H9 (cell line): ENCODE data around the gene C20orf202. TPM values are rescaled to one million over a fixed set of nuclear protein-coding genes. Genes with fewer than 3 reads are reported as not detected.
A peak's percentile ranks its signal among the peaks of the same experiment; 100 is the strongest.

Source experiments
- DNase-seq: peaks from one replicate; pipeline ENCODE4 v3.0.0-alpha.2; 2017
- H2AFZ ChIP-seq: one replicate; pipeline ENCODE4 v1.6.1; 2013; ENCODE audit warnings: mild to moderate bottlenecking, low read length, control low read depth, moderate library complexity
- H2AK5ac ChIP-seq: 2 replicates; pipeline ENCODE4 v1.6.1; 2013; ENCODE audit warnings: low read length, control low read depth, mixed read lengths; ENCODE audit not compliant: insufficient read length
- H2BK120ac ChIP-seq: one replicate; pipeline ENCODE4 v1.6.1; 2013; ENCODE audit warnings: low read depth, mild to moderate bottlenecking, low read length, control low read depth, inconsistent platforms; ENCODE audit not compliant: poor library complexity, severe bottlenecking
- H2BK12ac ChIP-seq: 2 replicates; pipeline ENCODE4 v1.6.1; 2013; ENCODE audit warnings: low read length, control low read depth, mixed read lengths, low read depth; ENCODE audit not compliant: insufficient read length
- H2BK15ac ChIP-seq: 2 replicates; pipeline ENCODE4 v1.6.1; 2013; ENCODE audit warnings: low read depth, low read length, control low read depth
- H2BK20ac ChIP-seq: one replicate; pipeline ENCODE4 v1.6.1; 2013; ENCODE audit warnings: low read depth, mild to moderate bottlenecking, low read length, control low read depth, inconsistent platforms; ENCODE audit not compliant: poor library complexity, severe bottlenecking
- H2BK5ac ChIP-seq: 2 replicates; pipeline ENCODE4 v1.6.1; 2013; ENCODE audit warnings: low read length, control low read depth, mixed read lengths; ENCODE audit not compliant: insufficient read length
- H3K14ac ChIP-seq: 2 replicates; pipeline ENCODE4 v1.6.1; 2013; ENCODE audit warnings: low read length, control low read depth; ENCODE audit not compliant: insufficient read depth
- H3K18ac ChIP-seq: 2 replicates; pipeline ENCODE4 v1.6.1; 2013; ENCODE audit warnings: low read depth, mild to moderate bottlenecking, mixed read lengths, low read length, control low read depth; ENCODE audit not compliant: insufficient read length
- H3K23ac ChIP-seq: 2 replicates; pipeline ENCODE4 v1.6.1; 2013; ENCODE audit warnings: low read length, control low read depth, mixed read lengths, low read depth; ENCODE audit not compliant: insufficient read length
- H3K23me2 ChIP-seq: 2 replicates; pipeline ENCODE4 v1.6.1; 2013; ENCODE audit warnings: low read depth, mild to moderate bottlenecking, mixed read lengths, low read length, control low read depth; ENCODE audit not compliant: insufficient read length, poor library complexity, severe bottlenecking
- H3K27ac ChIP-seq: 2 replicates; pipeline ENCODE4 v1.5.1; 2013; ENCODE audit warnings: low read length, control low read depth, mixed read lengths, low read depth; ENCODE audit not compliant: insufficient read length
- H3K27me3 ChIP-seq: 2 replicates; pipeline ENCODE4 v1.6.1; 2013; ENCODE audit warnings: low read length, control low read depth, inconsistent platforms; ENCODE audit not compliant: insufficient read depth
- H3K4ac ChIP-seq: 2 replicates; pipeline ENCODE4 v1.6.1; 2013; ENCODE audit warnings: low read depth, mild to moderate bottlenecking, control low read depth, inconsistent platforms, low read length, moderate library complexity
- H3K4me1 ChIP-seq: 2 replicates; pipeline ENCODE4 v1.6.1; 2013; ENCODE audit warnings: low read length, control low read depth, inconsistent platforms; ENCODE audit not compliant: insufficient read depth
- H3K4me2 ChIP-seq: 2 replicates; pipeline ENCODE4 v1.6.1; 2013; ENCODE audit warnings: low read length, control low read depth, mixed read lengths; ENCODE audit not compliant: insufficient read length, insufficient read depth
- H3K56ac ChIP-seq: 2 replicates; pipeline ENCODE4 v1.6.1; 2013; ENCODE audit warnings: low read depth, mild to moderate bottlenecking, mixed read lengths, low read length, control low read depth; ENCODE audit not compliant: insufficient read length
- H3K79me1 ChIP-seq: 2 replicates; pipeline ENCODE4 v1.6.1; 2013; ENCODE audit warnings: low read depth, mild to moderate bottlenecking, moderate library complexity, low read length, control low read depth, inconsistent platforms; ENCODE audit not compliant: insufficient read depth, poor library complexity, severe bottlenecking
- H3K79me2 ChIP-seq: 2 replicates; pipeline ENCODE4 v1.6.1; 2013; ENCODE audit warnings: low read length, control low read depth, inconsistent platforms; ENCODE audit not compliant: insufficient read depth
- H3K9ac ChIP-seq: 2 replicates; pipeline ENCODE4 v1.6.1; 2013; ENCODE audit warnings: low read length, control low read depth, mixed read lengths; ENCODE audit not compliant: insufficient read length; ENCODE audit errors: extremely low read depth
- H3K9me3 ChIP-seq: one replicate; pipeline ENCODE4 v1.6.1; 2013; ENCODE audit warnings: low read depth, low read length, inconsistent platforms; ENCODE audit not compliant: control insufficient read depth
- H3T11ph ChIP-seq: one replicate; pipeline ENCODE4 v1.6.1; 2013; ENCODE audit warnings: mild to moderate bottlenecking, low read length, control low read depth, inconsistent platforms
- H4K20me1 ChIP-seq: one replicate; pipeline ENCODE4 v1.6.1; 2013; ENCODE audit not compliant: control insufficient read depth, insufficient read length, insufficient read depth
- H4K5ac ChIP-seq: 2 replicates; pipeline ENCODE4 v1.6.1; 2013; ENCODE audit warnings: low read depth, mild to moderate bottlenecking, mixed read lengths, low read length, control low read depth; ENCODE audit not compliant: insufficient read length
- H4K8ac ChIP-seq: replicated peaks from 2 replicates; pipeline ENCODE4 v1.6.1; 2013; ENCODE audit warnings: low read length, control low read depth, mixed read lengths, low read depth; ENCODE audit not compliant: insufficient read length
- H4K91ac ChIP-seq: 2 replicates; pipeline ENCODE4 v1.6.1; 2013; ENCODE audit warnings: low read depth, mild to moderate bottlenecking, moderate library complexity, mixed read lengths, low read length, control low read depth; ENCODE audit not compliant: insufficient read length
- H3K27ac Mint-ChIP-seq, 3 experiments: 2 replicates in 2 of 3; 3 replicates in 1 of 3; pipeline ENCODE4 v1.8.0; 2020 to 2021; ENCODE audit warnings: mixed read lengths in 3 of 3, mild to moderate bottlenecking in 1 of 3, moderate library complexity in 1 of 3
- H3K27me3 Mint-ChIP-seq: 2 replicates; pipeline ENCODE4 v1.8.0; 2021; ENCODE audit warnings: low read depth, mild to moderate bottlenecking, moderate library complexity, mixed read lengths
- H3K36me3 Mint-ChIP-seq, 3 experiments: 2 replicates in 2 of 3; 3 replicates in 1 of 3; pipeline ENCODE4 v1.8.0; 2020 to 2021; ENCODE audit warnings: low read depth in 3 of 3, mixed read lengths in 3 of 3; ENCODE audit not compliant: insufficient read depth in 1 of 3
- H3K4me1 Mint-ChIP-seq, 2 experiments: 2 replicates each; pipeline ENCODE4 v1.8.0; 2020; ENCODE audit warnings: mixed read lengths in 2 of 2
- H3K4me3 Mint-ChIP-seq, 2 experiments: 2 replicates in 1 of 2; 3 replicates in 1 of 2; pipeline ENCODE4 v1.8.0; 2020 to 2021; ENCODE audit warnings: mild to moderate bottlenecking in 2 of 2, mixed read lengths in 2 of 2, moderate library complexity in 1 of 2
- H3K9me3 Mint-ChIP-seq, 2 experiments: 2 replicates in 1 of 2; 3 replicates in 1 of 2; pipeline ENCODE4 v1.8.0; 2020; ENCODE audit warnings: mild to moderate bottlenecking in 2 of 2, mixed read lengths in 2 of 2, moderate library complexity in 1 of 2
- WGBS: extraction: QIAGEN DNeasy Blood & Tissue Kit; methylation state at CpG from one replicate; pipeline ENCODE4 v1.1.7; 2013; ENCODE audit warnings: missing lambda C conversion rate, low lambda C conversion rate, mixed read lengths; ENCODE audit not compliant: insufficient read length; ENCODE audit errors: extremely low coverage; 5-methylcytosine and 5-hydroxymethylcytosine counted together
- total RNA-seq: library from RNA; stranded (reverse); gene quantifications from 2 replicates; pipeline ENCODE4 v1.2.1, GENCODE V29; 2021
- TF ChIP-seq, protein P1 (sequence below): fragments of 200-600 bp; sonication (generic); conservative IDR thresholded peaks from 3 replicates; pipeline ENCODE4 v1.8.0; 2021; ENCODE audit warnings: antibody characterized with exemption, mild to moderate bottlenecking

The C20orf202 gene
- total RNA-seq, 1 experiment from 2014 or later = 0.13 TPM

GRCh38 chr20:1185316-1185741 lies 17.9 kb upstream of the C20orf202 start:
- no CpG with 5 or more reads among the region's 54 CpGs for WGBS
- peaks cover 12% of the 10 kb centered on the region; the same call in 1 of the 2 replicates for H3K4me1 ChIP-seq
- no peak overlapping the region for H2BK120ac ChIP-seq
- no peak overlapping the region for H3T11ph ChIP-seq
- Mint-ChIP-seq H3K9me3 (no peaks in the 10 kb centered on the region; a peak in 2 of 5 replicates), H3K4me3 (peak overlapping the region; percentile 69 to 71; a peak in 3 of 5 replicates), H3K36me3 (peaks cover 0 to 5% (median 4%) of the 10 kb centered on the region in 3 experiments; a peak in 2 of 7 replicates), H3K27me3 (peaks cover 51% of the 10 kb centered on the region), H3K4me1 (peaks cover 18 to 30% of the 10 kb centered on the region in 2 experiments), H3K27ac (no peak overlapping the region)
- H3K14ac ChIP-seq = no peak overlapping the region
- H3K27me3 ChIP-seq = peaks cover 16% of the 10 kb centered on the region; the same call in 1 of the 2 replicates
- H3K18ac ChIP-seq = no peak overlapping the region
- no peak overlapping the region for H4K91ac ChIP-seq
- H2BK12ac ChIP-seq = no peak overlapping the region
- TF ChIP-seq, protein P1, sequence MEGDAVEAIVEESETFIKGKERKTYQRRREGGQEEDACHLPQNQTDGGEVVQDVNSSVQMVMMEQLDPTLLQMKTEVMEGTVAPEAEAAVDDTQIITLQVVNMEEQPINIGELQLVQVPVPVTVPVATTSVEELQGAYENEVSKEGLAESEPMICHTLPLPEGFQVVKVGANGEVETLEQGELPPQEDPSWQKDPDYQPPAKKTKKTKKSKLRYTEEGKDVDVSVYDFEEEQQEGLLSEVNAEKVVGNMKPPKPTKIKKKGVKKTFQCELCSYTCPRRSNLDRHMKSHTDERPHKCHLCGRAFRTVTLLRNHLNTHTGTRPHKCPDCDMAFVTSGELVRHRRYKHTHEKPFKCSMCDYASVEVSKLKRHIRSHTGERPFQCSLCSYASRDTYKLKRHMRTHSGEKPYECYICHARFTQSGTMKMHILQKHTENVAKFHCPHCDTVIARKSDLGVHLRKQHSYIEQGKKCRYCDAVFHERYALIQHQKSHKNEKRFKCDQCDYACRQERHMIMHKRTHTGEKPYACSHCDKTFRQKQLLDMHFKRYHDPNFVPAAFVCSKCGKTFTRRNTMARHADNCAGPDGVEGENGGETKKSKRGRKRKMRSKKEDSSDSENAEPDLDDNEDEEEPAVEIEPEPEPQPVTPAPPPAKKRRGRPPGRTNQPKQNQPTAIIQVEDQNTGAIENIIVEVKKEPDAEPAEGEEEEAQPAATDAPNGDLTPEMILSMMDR = no peak
- H3K27ac ChIP-seq = no peak overlapping the region
- no peak overlapping the region for H4K8ac ChIP-seq
- H2BK15ac ChIP-seq = no peak overlapping the region
- no peaks in the 10 kb centered on the region for H3K79me2 ChIP-seq
- H2BK20ac ChIP-seq = no peak overlapping the region
- no peak for DNase-seq
- H4K5ac ChIP-seq = no peak overlapping the region
- no peaks in the 10 kb centered on the region for H3K79me1 ChIP-seq
- H3K4me2 ChIP-seq = no peak overlapping the region
- H3K23me2 ChIP-seq = peaks cover 4% of the 10 kb centered on the region
- no peak overlapping the region for H2AFZ ChIP-seq
- H3K23ac ChIP-seq = no peak overlapping the region
- no peaks in the 10 kb centered on the region for H4K20me1 ChIP-seq
- no peak overlapping the region for H2BK5ac ChIP-seq
- H3K4ac ChIP-seq = no peak overlapping the region
- H3K56ac ChIP-seq = no peak overlapping the region
- no peak overlapping the region for H3K9ac ChIP-seq
- H3K9me3 ChIP-seq = no peaks in the 10 kb centered on the region
- H2AK5ac ChIP-seq = no peak overlapping the region
